ENCODE measurements around the gene NDUFB4.

Gene NDUFB4

GRCh38 chr3:120646771-120647432 lies 50.8 kb downstream of the NDUFB4 start:
- no peak overlapping the region for H3K9ac ChIP-seq (ENCODE audit: low read length)
- H3K4me3 ChIP-seq (ENCODE audit: low read length), result no peak overlapping the region
- no peaks in the 10 kb centered on the region for H3K27me3 ChIP-seq (ENCODE audit: control insufficient read depth, insufficient read depth, low read length)
- no peaks in the 10 kb centered on the region for H3K4me1 ChIP-seq (ENCODE audit: control insufficient read depth, low read depth, low read length)
- H3K36me3 ChIP-seq (ENCODE audit: control insufficient read depth, low read depth, low read length), result no peaks in the 10 kb centered on the region
- no peaks in the 10 kb centered on the region for H3K9me3 ChIP-seq (ENCODE audit: control insufficient read depth, low read depth, low read length)
- no peak overlapping the region for H3K27ac ChIP-seq (ENCODE audit: low read length)

- H3K9ac ChIP-seq (ENCODE audit: low read length), result no peak overlapping the region
- no peak overlapping the region for H3K4me3 ChIP-seq (ENCODE audit: low read length)
- H3K27ac ChIP-seq (ENCODE audit: low read length), result no peak overlapping the region
- no peaks in the 10 kb centered on the region for H3K4me1 ChIP-seq (ENCODE audit: control insufficient read depth, low read depth, low read length)
- H3K27me3 ChIP-seq (ENCODE audit: control insufficient read depth, insufficient read depth, low read length), result no peaks in the 10 kb centered on the region
- H3K9me3 ChIP-seq (ENCODE audit: control insufficient read depth, low read depth, low read length), result no peaks in the 10 kb centered on the region
- H3K36me3 ChIP-seq (ENCODE audit: control insufficient read depth, low read depth, low read length), result no peaks in the 10 kb centered on the region
These were observed 52.2 kb downstream of the NDUFB4 start for GRCh38 chr3:120648290-120648689.

- Histone ChIP-seq H3K36me3 (ENCODE audit: control insufficient read depth, low read depth, low read length) (no peaks in the 10 kb centered on the region), H3K4me1 (ENCODE audit: control insufficient read depth, low read depth, low read length) (no peaks in the 10 kb centered on the region), H3K27me3 (ENCODE audit: control insufficient read depth, insufficient read depth, low read length) (no peaks in the 10 kb centered on the region), H3K4me3 (ENCODE audit: low read length) (no peak overlapping the region), H3K27ac (ENCODE audit: low read length) (no peak overlapping the region), H3K9ac (ENCODE audit: low read length) (no peak overlapping the region), H3K9me3 (ENCODE audit: control insufficient read depth, low read depth, low read length) (no peaks in the 10 kb centered on the region)
These were observed 53.7 kb downstream of the NDUFB4 start for GRCh38 chr3:120649830-120650233.

GRCh38 chr3:120650311-120650710 lies 54.2 kb downstream of the NDUFB4 start:
- H3K4me1 ChIP-seq (ENCODE audit: control insufficient read depth, low read depth, low read length), result no peaks in the 10 kb centered on the region
- H3K27ac ChIP-seq (ENCODE audit: low read length), result no peak overlapping the region
- H3K9me3 ChIP-seq (ENCODE audit: control insufficient read depth, low read depth, low read length), result no peaks in the 10 kb centered on the region
- no peaks in the 10 kb centered on the region for H3K36me3 ChIP-seq (ENCODE audit: control insufficient read depth, low read depth, low read length)
- no peak overlapping the region for H3K4me3 ChIP-seq (ENCODE audit: low read length)
- H3K27me3 ChIP-seq (ENCODE audit: control insufficient read depth, insufficient read depth, low read length), result no peaks in the 10 kb centered on the region
- H3K9ac ChIP-seq (ENCODE audit: low read length), result no peak overlapping the region
